Left kidney (tissue), 2 donors: ENCODE data around the gene MIDN. TPM values are rescaled to one million over a fixed set of nuclear protein-coding genes. Genes with fewer than 3 reads are reported as not detected.

Experiments
- DNase-seq: peaks from one replicate; pipeline ENCODE4 v3.0.0-alpha.2; 2013
- polyA plus RNA-seq: library from polyadenylated mRNA; unstranded; fragments of 120-200 nt; gene quantifications from one replicate; pipeline ENCODE4 v1.2.1, GENCODE V29; 2013; ENCODE audit not compliant: insufficient read length

Gene MIDN
- polyA plus RNA-seq, 1 donor = 43.8 TPM

GRCh38 chr19:1268226-1269064 is 20.1 kb downstream of the MIDN start:
- no peak for DNase-seq

- DNase-seq = peak; percentile 99
These were observed 20.7 kb downstream of the MIDN start, which contains the start of gene CIRBP for GRCh38 chr19:1269065-1269477. CIRBP (plus strand) TSS chr19:1269332; CDS start chr19:1270934, 1,602 bp downstream.

GRCh38 chr19:1269478-1270212 is 21.3 kb downstream of the MIDN start:
- DNase-seq = no peak

- no peak for DNase-seq
These were observed 21.9 kb downstream of the MIDN start for GRCh38 chr19:1270213-1270853.

DNA sequence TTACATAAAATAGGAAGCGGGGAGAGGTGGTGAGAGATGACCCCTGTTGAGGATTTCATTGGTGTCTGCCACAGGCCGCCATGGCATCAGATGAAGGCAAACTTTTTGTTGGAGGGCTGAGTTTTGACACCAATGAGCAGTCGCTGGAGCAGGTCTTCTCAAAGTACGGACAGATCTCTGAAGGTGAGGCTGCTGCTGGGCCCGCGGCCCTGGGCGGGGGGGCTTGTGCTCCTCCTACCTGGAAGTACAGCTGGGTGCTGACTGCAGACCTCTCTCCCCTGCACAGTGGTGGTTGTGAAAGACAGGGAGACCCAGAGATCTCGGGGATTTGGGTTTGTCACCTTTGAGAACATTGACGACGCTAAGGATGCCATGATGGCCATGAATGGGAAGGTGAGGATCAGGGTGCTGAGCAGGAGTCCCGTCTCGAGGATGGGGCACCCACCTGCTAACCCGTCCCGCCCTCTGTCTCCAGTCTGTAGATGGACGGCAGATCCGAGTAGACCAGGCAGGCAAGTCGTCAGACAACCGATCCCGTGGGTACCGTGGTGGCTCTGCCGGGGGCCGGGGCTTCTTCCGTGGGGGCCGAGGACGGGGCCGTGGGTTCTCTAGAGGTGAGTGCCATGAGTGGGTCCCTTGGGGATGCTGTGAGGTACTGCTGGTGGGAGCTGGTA is 22.6 kb downstream of the MIDN start:
- DNase-seq = no peak

DNA sequence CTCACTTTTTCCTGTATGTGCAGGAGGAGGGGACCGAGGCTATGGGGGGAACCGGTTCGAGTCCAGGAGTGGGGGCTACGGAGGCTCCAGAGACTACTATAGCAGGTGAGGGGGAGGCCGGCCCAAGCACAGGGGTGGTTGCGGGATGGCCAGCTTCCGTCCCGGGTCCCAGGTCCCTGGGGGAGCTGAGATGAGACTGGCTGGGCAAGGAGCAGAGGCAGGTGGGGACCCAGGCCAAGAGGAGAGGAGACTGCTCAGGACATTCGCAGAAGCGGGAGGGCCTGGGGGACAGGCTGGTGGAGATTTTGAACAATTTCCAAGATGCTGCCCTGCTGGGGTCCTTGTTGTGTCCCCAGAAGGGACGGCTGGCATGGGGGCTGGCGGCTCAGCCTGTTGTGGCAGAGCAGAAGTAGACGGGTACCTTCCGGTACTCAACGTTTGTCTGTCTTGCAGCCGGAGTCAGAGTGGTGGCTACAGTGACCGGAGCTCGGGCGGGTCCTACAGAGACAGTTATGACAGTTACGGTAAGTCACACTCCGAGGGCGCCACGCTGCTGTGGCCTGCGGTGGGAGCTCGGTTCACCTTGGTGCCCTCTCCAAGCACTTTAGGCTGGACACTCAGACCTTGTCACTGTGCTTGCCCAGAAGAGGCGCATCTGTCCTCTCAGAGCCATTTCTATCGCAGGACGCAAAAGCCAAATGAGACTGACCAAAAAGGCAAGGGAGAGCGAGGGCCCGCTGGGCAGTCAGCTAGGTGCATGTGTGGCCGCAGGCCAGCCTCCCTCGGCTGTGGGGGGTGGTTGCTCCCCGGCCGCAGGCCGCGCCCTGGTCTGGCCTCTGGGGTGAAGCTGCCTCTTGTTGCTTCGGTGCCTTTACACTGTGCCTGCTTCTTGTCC is 23.4 kb downstream of the MIDN start:
- DNase-seq = no peak

DNA sequence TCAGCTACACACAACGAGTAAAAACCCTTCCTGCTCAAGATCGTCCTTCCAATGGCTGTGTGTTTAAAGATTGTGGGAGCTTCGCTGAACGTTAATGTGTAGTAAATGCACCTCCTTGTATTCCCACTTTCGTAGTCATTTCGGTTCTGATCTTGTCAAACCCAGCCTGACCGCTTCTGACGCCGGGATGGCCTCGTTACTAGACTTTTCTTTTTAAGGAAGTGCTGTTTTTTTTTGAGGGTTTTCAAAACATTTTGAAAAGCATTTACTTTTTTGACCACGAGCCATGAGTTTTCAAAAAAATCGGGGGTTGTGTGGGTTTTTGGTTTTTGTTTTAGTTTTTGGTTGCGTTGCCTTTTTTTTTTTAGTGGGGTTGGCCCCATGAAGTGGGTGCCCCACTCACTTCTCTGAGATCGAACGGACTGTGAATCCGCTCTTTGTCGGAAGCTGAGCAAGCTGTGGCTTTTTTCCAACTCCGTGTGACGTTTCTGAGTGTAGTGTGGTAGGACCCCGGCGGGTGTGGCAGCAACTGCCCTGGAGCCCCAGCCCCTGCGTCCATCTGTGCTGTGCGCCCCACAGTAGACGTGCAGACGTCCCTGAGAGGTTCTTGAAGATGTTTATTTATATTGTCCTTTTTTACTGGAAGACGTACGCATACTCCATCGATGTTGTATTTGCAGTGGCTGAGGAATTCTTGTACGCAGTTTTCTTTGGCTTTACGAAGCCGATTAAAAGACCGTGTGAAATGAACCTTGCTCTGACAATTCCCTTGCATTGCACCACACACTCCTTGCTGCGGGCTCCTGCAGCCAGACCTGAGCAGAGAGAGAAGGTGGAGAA is 24.3 kb downstream of the MIDN start:
- no peak for DNase-seq

DNA sequence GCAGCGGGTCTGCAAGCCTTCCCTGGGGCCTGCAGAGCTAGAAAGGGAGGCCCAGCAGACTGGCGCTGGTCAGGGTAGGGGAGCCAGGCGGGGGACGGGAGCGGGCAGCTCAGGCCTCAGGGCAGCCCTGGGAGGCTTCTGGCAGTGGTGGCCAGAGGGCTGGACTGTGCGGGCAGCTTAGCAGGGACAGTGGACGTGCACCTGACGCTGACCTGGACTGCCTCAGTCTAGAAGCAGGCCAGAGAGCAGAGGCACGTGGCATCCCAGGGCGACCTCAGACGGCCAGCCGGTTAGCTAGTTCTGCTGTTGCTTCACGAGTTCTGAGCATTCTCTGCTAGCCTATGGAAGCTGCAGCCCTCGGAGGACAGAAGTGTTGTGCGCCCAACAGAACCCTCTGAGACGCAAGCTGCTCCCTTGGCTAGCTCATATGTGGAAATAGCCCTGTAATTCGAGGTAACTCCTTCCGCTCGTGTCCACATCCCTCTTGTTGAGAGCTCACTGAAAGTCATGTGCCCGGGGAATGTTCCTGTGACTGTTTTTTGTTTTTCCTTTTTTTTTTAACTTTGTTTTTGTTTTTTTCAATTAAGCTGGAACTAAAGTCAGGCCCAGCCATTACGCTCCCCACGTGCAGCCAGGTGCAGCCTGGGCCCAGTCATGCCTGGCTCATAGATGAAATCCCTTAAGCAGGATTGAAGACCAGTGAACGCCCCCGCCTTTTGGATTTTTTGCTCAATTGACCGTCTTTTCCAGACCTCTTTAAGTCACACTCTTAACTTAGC is 25.1 kb downstream of the MIDN start:
- no peak for DNase-seq

- DNase-seq = no peak
These were observed 25.9 kb downstream of the MIDN start for GRCh38 chr19:1274081-1274851.

DNA sequence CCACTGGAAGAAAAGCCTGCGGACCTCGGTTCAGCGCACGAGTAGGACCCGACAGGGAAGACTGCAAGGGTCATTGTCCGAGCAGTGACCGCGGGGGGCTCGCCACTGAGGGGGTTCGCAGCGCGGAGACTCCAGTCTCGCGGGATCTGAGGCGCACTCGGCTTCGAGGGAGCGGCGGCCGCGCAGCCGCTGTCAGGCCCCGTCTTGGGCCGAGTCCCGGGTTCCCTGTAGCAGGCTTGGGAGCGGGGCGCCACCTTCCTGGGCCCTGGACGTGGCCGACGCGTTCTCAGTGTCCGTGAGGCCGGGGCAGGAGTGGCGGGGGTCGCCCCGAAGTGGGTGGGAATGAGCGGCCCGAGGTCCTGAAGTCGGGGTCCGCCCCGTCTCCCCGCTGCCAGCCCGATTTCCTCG is 26.5 kb downstream of the MIDN start:
- no peak for DNase-seq

DNA sequence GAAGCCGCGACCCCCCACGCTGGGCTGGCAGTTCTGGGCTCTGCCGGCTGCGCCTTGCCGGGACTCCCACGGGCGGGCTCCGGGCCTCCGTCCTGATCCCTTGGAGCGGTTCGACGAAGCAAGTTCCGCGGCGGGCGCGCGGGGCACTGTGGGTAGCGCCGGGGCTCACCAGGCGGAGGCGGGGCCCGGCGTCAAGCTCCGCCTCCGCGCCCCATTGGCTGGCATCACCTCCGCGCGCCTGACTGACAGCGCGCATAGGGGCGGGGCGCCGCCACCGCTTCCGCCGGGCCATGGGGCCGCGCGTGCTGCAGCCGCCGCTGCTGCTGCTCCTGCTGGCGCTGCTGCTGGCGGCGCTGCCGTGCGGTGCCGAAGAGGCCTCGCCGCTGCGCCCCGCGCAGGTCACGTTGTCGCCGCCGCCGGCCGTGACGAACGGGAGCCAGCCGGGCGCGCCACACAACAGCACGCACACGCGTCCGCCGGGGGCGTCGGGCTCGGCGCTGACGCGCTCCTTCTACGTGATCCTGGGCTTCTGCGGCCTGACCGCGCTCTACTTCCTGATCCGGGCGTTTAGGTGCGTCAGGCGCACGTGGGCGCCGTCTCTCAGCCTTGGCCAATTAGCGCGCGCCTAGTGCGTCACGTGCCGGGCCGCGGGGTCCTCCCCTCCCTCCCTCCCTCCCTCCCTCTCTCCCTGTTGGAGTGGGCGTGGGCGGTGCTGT is 27.0 kb downstream of the MIDN start, which contains the start of gene FAM174C:
Gene FAM174C, plus strand, starts transcription at position 271 of the 716 bp plus-strand sequence. Its CDS starts 20 bp downstream, at position 291.
- DNase-seq = peak; percentile 92

GRCh38 chr19:1275976-1276627 is 27.7 kb downstream of the MIDN start:
- no peak for DNase-seq

GRCh38 chr19:1276628-1277022 is 28.2 kb downstream of the MIDN start:
- DNase-seq = no peak

GRCh38 chr19:1277061-1277460 is 28.7 kb downstream of the MIDN start:
- DNase-seq = no peak

DNA sequence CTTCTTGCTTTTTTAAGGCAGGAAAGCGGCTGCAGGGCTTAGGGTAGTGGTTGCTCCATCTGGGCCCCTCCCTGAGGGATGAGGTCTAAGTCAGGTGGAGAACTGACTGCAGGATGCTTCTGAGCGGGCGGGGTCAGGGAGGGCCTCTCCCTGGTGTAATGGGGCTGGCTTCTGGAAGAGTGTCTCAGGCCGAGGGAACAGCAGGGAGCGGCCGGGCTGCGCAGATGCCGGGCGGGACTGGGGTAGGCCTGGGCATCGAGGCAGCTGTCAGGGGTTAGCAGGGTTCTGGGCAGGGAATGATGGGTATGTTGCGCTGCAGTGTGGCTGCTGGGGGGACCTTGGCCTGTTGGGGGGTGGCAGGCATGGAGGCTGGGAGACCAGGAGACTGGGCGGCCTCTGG is 29.7 kb downstream of the MIDN start:
- no peak for DNase-seq

GRCh38 chr19:1278713-1279660 is 30.6 kb downstream of the MIDN start:
- DNase-seq = no peak
